WTC11 (cell line): ENCODE results near the gene CLEC2A. TPM values are rescaled to one million over a fixed set of nuclear protein-coding genes. Genes with fewer than 3 reads are reported as not detected.

Experiments used
- ATAC-seq: fragments of 200-7000 bp; cut with Tn5 transposase; 2 replicates; pipeline ENCODE4 v1.10.0; 2021; ENCODE audit warnings: mild to moderate bottlenecking, moderate library complexity
- CTCF ChIA-PET: fragments of 300-600 bp; sonication (Branson Sonifier 250); formaldehyde crosslinking; loops from one replicate; lab custom pipeline; 2021; ENCODE audit warnings: antibody characterized with exemption; lab: Charles Lee
- POLR2A ChIA-PET: fragments of 350-600 bp; sonication (Branson Sonifier 250); formaldehyde crosslinking; loops from one replicate; lab custom pipeline; 2021; ENCODE audit warnings: antibody characterized with exemption; lab: Charles Lee
- DNase-seq: peaks from one replicate; pipeline ENCODE4 v3.0.0; 2021; ENCODE audit warnings: low spot score
- H3K27ac Mint-ChIP-seq: 2 replicates; pipeline ENCODE4 v1.8.0; 2021; ENCODE audit warnings: mixed read lengths
- H3K27me3 Mint-ChIP-seq: 2 replicates; pipeline ENCODE4 v1.8.0; 2021; ENCODE audit warnings: low read depth, mild to moderate bottlenecking, moderate library complexity, mixed read lengths
- H3K36me3 Mint-ChIP-seq: 2 replicates; pipeline ENCODE4 v1.8.0; 2021; ENCODE audit warnings: mixed read lengths
- H3K4me1 Mint-ChIP-seq: 2 replicates; pipeline ENCODE4 v1.8.0; 2022; ENCODE audit warnings: mixed read lengths
- H3K4me3 Mint-ChIP-seq: 2 replicates; pipeline ENCODE4 v1.8.0; 2021; ENCODE audit warnings: mild to moderate bottlenecking, moderate library complexity, mixed read lengths
- H3K9me3 Mint-ChIP-seq: 2 replicates; pipeline ENCODE4 v1.8.0; 2021; ENCODE audit warnings: mixed read lengths
- CREB1 ChIP-seq: sonication (generic); formaldehyde crosslinking; IDR thresholded peaks from 2 replicates; pipeline ENCODE4 v1.8.0; 2023; ENCODE audit warnings: mild to moderate bottlenecking, missing genetic modification reagents
- EMX1 ChIP-seq: fragments of 250-450 bp; sonication (Bioruptor Pico); IDR thresholded peaks from 2 replicates; pipeline ENCODE4 v1.8.0; 2021; ENCODE audit warnings: mild to moderate bottlenecking
- IRF2 ChIP-seq: sonication (generic); formaldehyde crosslinking; IDR thresholded peaks from 2 replicates; pipeline ENCODE4 v1.8.0; 2022; ENCODE audit warnings: low read depth, missing genetic modification reagents, borderline replicate concordance
- total RNA-seq: library from RNA; stranded (reverse); gene quantifications from 3 replicates; pipeline ENCODE4 v1.2.3, GENCODE V29; 2021

The CLEC2A gene
- total RNA-seq, 1 experiment from 2014 or later = 3.5 TPM

GRCh38 chr12:9864913-9865675 is 67.1 kb downstream of the CLEC2A start:
- Mint-ChIP-seq H3K4me1 (peaks cover 18% of the 10 kb centered on the region), H3K9me3 (no peaks in the 10 kb centered on the region), H3K27ac (no peak overlapping the region), H3K36me3 (no peaks in the 10 kb centered on the region), H3K27me3 (no peaks in the 10 kb centered on the region), H3K4me3 (no peak overlapping the region)
- POLR2A ChIA-PET = no interaction called here
- no peak for ATAC-seq
- DNase-seq = no peak
- CTCF ChIA-PET = no interaction called here
- TF ChIP-seq IRF2 (CRISPR knock-in tag) (no peak), CREB1 (CRISPR knock-in tag) (no peak), EMX1 (CRISPR knock-in tag) (no peak)

Other genes starting within 250 kb of the CLEC2A start
- not detected in 3 replicates for gene CLECL1, start 199.3 kb downstream of the CLEC2A start, total RNA-seq
- gene CD69, start 171.5 kb downstream of the CLEC2A start, total RNA-seq = 0.34 to 0.60 TPM (median 0.42 TPM) in 3 replicates
- gene KLRF1, start 104.9 kb downstream of the CLEC2A start, total RNA-seq = not detected in 3 replicates
- gene CLEC2B, start 63.0 kb downstream of the CLEC2A start, total RNA-seq = 0.20 TPM in 1 of 3 replicates, not detected in the others
- gene KLRF2, start 50.9 kb downstream of the CLEC2A start, total RNA-seq = not detected in 3 replicates
- not detected in 3 replicates for gene CLEC12A, start 39.0 kb upstream of the CLEC2A start, total RNA-seq
- gene CLEC1B, start 66.8 kb upstream of the CLEC2A start, total RNA-seq = not detected in 3 replicates
- gene CLEC12B, start 78.3 kb upstream of the CLEC2A start, total RNA-seq = not detected in 3 replicates
- gene CLEC9A, start 98.3 kb upstream of the CLEC2A start, total RNA-seq = not detected in 3 replicates
- not detected in 3 replicates for gene CLEC1A, start 166.6 kb upstream of the CLEC2A start, total RNA-seq
- 0.09 to 0.92 TPM (median 0.48 TPM) in 3 replicates for gene CLEC7A, start 197.8 kb upstream of the CLEC2A start, total RNA-seq
- gene OLR1, start 239.8 kb upstream of the CLEC2A start, total RNA-seq = 0.09 to 0.21 TPM in 2 of 3 replicates, not detected in the other
- gene TMEM52B, start 246.7 kb upstream of the CLEC2A start, total RNA-seq = not detected in 3 replicates